GM19395 (cell line): Measurements from ENCODE around the gene ATP9B.
"Not testable (repeated sequence)": the region's sequence is repeated elsewhere in the genome, so short reads cannot be mapped to it uniquely, and the experiment has no call there.

Experiments
- ATAC-seq: cut with Tn5 transposase; IDR thresholded peaks from one replicate; pipeline ENCODE4 v1.9.1; 2021; ENCODE audit warnings: mild to moderate bottlenecking, moderate library complexity; ENCODE audit not compliant: unreplicated experiment

Gene ATP9B

GRCh38 chr18:79135924-79136323 lies 66.7 kb downstream of the ATP9B start:
- ATAC-seq, result no peak

DNA sequence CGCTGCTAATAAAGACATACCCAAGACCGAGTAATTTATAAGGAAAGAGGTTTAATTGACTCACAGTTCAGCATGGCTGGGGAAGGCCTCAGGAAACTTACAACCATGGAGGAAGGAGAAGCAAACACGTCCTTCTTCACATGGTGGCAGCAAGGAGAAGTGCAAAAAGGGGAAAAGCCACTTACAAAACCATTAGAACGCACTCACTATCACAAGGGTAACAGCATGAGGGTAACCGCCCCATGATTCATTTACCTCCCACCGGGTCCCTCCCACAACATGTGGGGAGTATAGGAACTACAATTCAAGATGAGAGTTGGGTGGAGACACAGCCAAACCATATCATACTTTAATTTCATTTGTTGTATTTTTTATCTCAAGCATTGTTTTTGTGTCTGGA lies 67.5 kb downstream of the ATP9B start:
- no peak for ATAC-seq

DNA sequence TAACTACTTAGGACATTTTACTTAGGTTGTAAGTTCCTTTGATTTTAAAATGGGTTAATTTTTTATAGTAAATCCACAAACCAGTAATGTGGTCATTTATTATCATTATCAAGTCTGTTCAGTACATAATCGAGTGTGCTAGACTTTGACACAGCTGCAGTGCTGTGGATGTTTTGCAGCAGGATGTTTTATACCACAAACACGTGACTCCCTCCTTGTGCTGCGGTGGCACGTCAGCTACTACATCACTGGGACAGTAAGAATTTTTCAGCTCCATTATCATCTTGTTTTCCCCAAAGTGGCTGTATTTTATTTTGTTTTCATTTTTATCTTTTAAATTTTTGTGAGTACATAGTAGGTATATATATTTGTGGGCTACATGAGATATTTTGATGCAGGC lies 70.0 kb downstream of the ATP9B start:
- no peak for ATAC-seq

DNA sequence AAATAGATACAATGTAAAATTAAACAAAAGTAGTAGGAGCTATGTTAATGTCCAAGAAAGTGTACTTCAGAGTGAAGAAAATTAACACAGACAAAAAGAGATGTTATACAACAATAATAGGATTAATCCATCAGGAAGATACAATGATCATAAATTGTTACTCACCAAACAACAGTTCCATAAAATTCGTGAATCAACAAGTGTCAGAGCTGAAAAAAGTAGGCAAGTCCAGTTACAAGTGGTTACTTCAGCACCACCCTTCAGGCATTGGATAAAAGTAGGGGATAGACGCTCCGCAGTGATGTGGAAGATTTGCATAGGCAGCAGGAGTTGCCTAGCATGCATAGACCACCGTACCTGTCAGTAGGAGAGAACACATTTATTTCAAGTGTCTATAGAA lies 77.8 kb downstream of the ATP9B start:
- ATAC-seq, result no peak

DNA sequence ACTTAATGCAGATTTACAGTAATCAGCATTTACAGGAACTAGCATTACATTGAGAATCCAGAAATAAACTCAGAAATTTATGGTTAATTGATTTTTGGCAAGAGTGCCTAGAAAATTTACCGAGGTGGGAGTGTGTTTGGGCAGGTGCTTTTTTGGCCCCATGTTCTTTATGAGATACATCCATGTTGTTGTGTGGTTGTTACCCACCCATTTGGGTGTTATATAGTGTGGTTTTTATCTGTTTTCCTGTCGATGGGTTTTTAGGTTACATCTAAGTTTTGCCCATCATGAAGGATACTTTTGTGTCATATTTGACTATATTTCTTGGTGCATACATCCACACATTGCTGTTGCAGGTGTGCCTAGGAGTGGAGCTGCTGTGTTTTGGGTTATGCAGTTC lies 82.0 kb downstream of the ATP9B start:
- no peak for ATAC-seq

- no peak for ATAC-seq
Observed at GRCh38 chr18:79156327-79156726, 87.1 kb downstream of the ATP9B start.

- no peak for ATAC-seq
Observed at GRCh38 chr18:79164706-79165105, 95.5 kb downstream of the ATP9B start.

GRCh38 chr18:79166702-79167101 lies 97.5 kb downstream of the ATP9B start:
- no peak for ATAC-seq

- ATAC-seq, result no peak
Observed at GRCh38 chr18:79167526-79168190, 98.5 kb downstream of the ATP9B start.

GRCh38 chr18:79169958-79170555 lies 100.9 kb downstream of the ATP9B start:
- ATAC-seq, result no peak

- not testable (repeated sequence) for ATAC-seq
Observed at GRCh38 chr18:79172331-79172730, 103.1 kb downstream of the ATP9B start.

GRCh38 chr18:79173742-79174141 lies 104.5 kb downstream of the ATP9B start:
- no peak for ATAC-seq

- ATAC-seq, result no peak
Observed at GRCh38 chr18:79178113-79178531, 108.9 kb downstream of the ATP9B start.

GRCh38 chr18:79182047-79182713 lies 113.0 kb downstream of the ATP9B start:
- ATAC-seq, result no peak

DNA sequence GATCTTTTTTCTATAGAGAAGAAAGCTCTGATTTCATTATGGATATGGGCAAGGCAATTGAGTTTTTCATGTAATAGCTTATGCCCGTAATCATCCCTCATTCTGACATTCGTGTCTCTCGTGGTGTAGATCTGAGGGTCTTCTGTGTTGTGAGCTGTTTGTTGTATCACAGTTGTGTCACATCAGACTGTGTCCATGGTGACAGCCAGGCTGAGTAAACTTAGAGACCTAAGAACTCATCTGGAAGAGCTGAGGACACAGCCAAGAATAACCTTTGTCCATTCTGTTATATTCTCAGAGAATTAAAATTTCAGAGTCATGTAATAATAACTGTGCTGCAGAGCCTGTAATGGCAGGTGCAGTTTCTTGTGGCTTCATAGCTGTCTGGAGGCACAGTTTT lies 116.5 kb downstream of the ATP9B start:
- no peak for ATAC-seq

GRCh38 chr18:79186649-79187048 lies 117.5 kb downstream of the ATP9B start:
- ATAC-seq, result peak; percentile 81

DNA sequence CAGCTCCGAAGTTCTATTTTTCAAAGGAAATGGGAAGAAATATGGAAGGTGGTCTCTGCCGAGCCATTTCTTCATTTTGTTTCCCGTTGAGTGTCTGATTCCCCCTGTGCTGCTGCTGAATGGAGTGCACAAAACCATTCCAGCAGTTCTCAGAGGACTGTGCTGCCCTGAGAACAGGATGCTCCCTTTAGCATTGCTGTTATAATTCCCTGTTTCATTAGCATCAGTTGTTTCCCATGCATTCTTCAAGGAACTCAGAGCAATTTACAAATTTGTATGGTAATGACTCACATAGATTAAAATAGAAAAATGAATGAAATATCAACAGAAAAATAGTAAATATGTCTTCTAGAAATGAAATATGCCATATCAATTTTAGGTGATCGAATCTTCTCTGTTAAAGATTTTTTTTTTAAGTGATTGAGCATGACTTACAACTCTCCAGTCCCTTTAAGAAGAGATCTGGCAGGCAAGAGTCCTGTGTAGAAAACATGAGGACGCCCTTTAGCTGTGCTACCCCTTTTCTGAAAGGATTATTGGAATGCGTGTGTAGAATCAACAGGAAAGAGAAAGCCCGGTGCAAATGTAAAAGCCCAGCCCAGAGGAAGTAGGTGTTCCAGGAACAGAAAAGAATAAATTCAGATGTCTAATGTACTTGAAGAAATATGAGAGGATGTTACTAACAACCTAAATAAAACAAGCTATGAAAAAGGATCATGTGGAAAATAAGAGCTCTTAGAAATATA lies 118.5 kb downstream of the ATP9B start:
- no peak for ATAC-seq

DNA sequence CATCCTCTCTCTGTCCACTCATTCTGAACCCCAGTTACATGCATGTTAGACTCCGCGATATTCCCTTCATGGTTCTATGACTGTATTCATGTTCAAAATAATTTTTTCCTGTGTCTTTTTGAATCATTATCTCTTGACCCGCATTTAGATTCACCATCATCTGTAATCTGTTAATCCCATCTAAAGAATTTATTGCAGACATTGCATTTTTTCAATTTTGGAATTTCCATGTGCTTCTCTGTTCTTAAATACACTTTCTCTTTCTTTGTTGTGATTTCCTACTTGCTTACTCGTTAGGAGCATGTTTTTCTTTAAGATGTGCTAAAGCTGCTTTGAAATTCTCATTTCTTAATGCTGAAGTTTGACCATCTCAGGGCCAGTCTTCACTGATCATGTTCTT lies 122.2 kb downstream of the ATP9B start:
- no peak for ATAC-seq

DNA sequence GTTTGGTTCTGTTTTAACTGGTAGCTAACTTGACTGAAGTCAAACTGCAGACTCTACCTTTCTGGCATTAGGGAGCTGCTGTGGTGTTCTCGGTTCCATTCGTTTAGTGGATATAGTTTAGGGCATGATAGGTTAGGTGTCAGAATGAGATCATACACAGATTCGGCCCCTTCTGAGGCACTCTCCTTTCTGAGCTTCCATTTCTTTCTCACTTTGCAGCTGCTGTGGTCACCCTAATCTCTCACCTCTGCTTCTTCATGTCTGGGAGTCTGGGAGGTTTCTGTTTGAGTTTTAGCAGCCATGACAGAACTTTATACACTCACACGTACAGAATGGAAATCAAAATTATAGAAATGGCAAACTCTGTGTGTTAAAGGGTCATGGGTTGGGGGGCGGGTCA lies 122.8 kb downstream of the ATP9B start:
- ATAC-seq, result no peak

DNA sequence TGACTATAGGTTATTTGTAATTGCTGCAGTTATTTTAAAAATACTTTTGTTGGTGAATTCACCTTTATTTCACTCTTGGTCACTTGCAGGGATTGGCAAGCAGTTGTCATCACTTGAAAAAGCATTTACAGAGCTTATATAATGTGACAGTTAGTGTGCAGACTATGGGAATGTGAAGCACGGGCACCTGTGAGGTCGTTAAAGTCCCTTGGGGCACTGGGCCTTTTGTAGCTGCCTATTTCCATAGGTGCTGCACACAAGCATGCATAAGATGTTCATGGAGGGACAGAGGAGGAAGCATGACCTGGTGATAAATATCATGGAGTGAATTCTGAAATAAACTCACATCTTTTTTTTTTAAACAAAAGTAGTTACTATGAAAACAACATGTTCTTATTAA lies 124.6 kb downstream of the ATP9B start:
- no peak for ATAC-seq
